Stomach (tissue), 4 donors: ENCODE results near the gene KIAA2012.

Experiments used
- CTCF ChIP-seq, 7 experiments: fragments of 450-650 bp in 4 of 7; fragments of 200-600 bp in 3 of 7; sonication (generic) in 3 of 7; IDR thresholded peaks; one replicate each; pipeline ENCODE4 v1.5.1; 2016 to 2019; ENCODE audit warnings: antibody characterized with exemption in 7 of 7, control low read depth in 2 of 7, mild to moderate bottlenecking in 1 of 7
- POLR2A ChIP-seq, 4 donors: fragments of 450-650 bp; IDR thresholded peaks; one replicate each; pipeline ENCODE4 v1.6.1; 2016; ENCODE audit warnings: antibody characterized with exemption in 4 of 4, control low read depth in 2 of 4, mild to moderate bottlenecking in 1 of 4, moderate library complexity in 1 of 4

DNA sequence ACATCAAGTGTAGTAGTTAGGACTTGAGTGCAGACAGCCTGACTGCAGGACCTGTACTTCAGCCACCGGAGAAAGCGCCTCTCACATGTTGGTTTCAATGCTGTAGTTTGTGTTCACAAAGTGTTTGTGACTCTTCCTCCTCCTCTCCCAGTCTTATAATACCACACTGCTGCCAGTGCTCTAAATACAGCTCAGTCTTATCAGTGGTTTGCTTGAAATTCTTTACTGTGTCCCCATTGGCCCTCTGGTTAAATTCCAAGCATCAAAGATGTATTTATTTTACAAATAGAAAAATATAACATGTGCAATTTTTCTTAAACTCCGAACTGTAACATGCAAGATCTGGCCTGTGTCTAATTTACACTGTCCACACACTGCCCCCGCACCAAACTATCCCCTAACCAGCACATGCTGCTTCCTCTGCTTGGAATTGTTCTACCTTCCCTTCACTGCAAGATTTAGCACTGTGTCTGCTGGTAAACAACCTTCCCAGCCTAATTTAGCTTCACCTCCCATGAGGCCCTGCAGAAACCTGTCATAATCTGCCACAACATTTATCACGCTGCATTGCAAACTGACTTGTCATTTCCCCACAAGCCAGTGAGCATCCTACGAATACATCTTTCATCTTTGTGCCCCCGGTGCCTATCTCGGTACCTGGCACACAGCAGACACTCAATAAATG is 88.2 kb downstream of the KIAA2012 start:
- no peak for TF ChIP-seq CTCF (IDR thresholded peaks at IDR 0.05)
- TF ChIP-seq POLR2A (IDR thresholded peaks at IDR 0.05), result no peak
